ENCODE data around the gene ARL5A. TPM values are rescaled to one million over a fixed set of nuclear protein-coding genes. Genes with fewer than 3 reads are reported as not detected.

ARL5A gene
- polyA plus RNA-seq, 2 donors = 8.5 to 17.2 TPM

Other genes with a start within 250 kb of the ARL5A start
- gene NEB, start 93.9 kb downstream of the ARL5A start, polyA plus RNA-seq = under 1 TPM; 0.33 to 0.49 TPM

Data from esophagus (tissue), 2 donors.